ENCODE results near the gene CA10. TPM values are rescaled to one million over a fixed set of nuclear protein-coding genes. Genes with fewer than 3 reads are reported as not detected.

The CA10 gene
- total and polyA plus RNA-seq, 2 of the 4 experiments (the other 2 are of a cell fraction): not detected

- dilution Hi-C loops (cut with HindIII; ENCODE audit: low sequenced_read_pairs, unreplicated experiment): no loop called here
- WGBS, 2 experiments (ENCODE audit: extremely low coverage in 2 of 2, insufficient read length in 1 of 2): 40% methylated on average over 1 of the region's 5 CpGs; no CpG with 5 or more reads in 1 of the 2 experiments
- POLR2A ChIA-PET (ENCODE audit: unreplicated experiment): no interaction called here
- no peaks in the 10 kb centered on the region for H4K20me1 ChIP-seq (ENCODE audit: insufficient read depth, low read length)
- no peak overlapping the region for H2AK9ac ChIP-seq (replicated peaks; ENCODE audit: low read depth, low read length, poor library complexity)
- no peak overlapping the region for H3K9ac ChIP-seq (ENCODE audit: low read depth, low read length)
- H3K9me3 ChIP-seq (ENCODE audit: control insufficient read depth, insufficient read depth, low read length): peaks cover 9% of the 10 kb centered on the region
- no peaks in the 10 kb centered on the region for H3K9me1 ChIP-seq (ENCODE audit: insufficient read depth, low read length)
- no peak overlapping the region for H4K5ac ChIP-seq (ENCODE audit: low read depth, low read length)
- no peak for TF ChIP-seq ELK1 (IDR thresholded peaks at IDR 0.05; ENCODE audit: borderline replicate concordance, low read depth, low read length)
- TF ChIP-seq CTCF (conservative IDR thresholded peaks at IDR 0.05; ENCODE audit: low read depth, low read length): no peak
- TF ChIP-seq MAFK (IDR thresholded peaks at IDR 0.05; ENCODE audit: low read depth, low read length): no peak
- no peaks in the 10 kb centered on the region for H3K27me3 ChIP-seq (ENCODE audit: control insufficient read depth, insufficient read depth, low read length)
- BruUV-seq (replicated peaks): no TSS peak
- H3K4me2 ChIP-seq (ENCODE audit: low read depth, low read length): no peak overlapping the region
- DNase-seq: no peak
- H2BK15ac ChIP-seq (ENCODE audit: low read depth, low read length): no peak overlapping the region
- ATAC-seq (ENCODE audit: low read depth): no peak
- H2BK120ac ChIP-seq (ENCODE audit: low read depth, low read length): no peak overlapping the region
- H3K27ac ChIP-seq (ENCODE audit: insufficient read depth, low read length): no peak overlapping the region
- in situ Hi-C loops (cut with MboI; ENCODE audit: low sequenced_read_pairs): no loop called here
- H4K91ac ChIP-seq (ENCODE audit: insufficient read depth, low read depth, low read length): no peak overlapping the region
- no peak overlapping the region for H3K18ac ChIP-seq (ENCODE audit: low read depth, low read length)
- CTCF ChIA-PET: no interaction called here
- H3K4me3 ChIP-seq (ENCODE audit: insufficient read depth, low read depth, low read length): no peak overlapping the region
- no peak overlapping the region for H2BK20ac ChIP-seq (ENCODE audit: low read depth, low read length)
- no peaks in the 10 kb centered on the region for H3K4me1 ChIP-seq (ENCODE audit: control insufficient read depth, insufficient read depth, low read length)
- no peaks in the 10 kb centered on the region for H3K79me1 ChIP-seq (ENCODE audit: low read depth in 1 of 2, low read length in 2 of 2)
- H4K8ac ChIP-seq (ENCODE audit: low read depth in 2 of 2, low read length in 2 of 2): no peak overlapping the region
- H3K23ac ChIP-seq (ENCODE audit: low read depth, low read length): no peak overlapping the region
- no peak overlapping the region for H2AFZ ChIP-seq (replicated peaks; ENCODE audit: low read length, poor library complexity)
- no peak overlapping the region for H2AK5ac ChIP-seq (ENCODE audit: low read depth, low read length)
- H3K56ac ChIP-seq (ENCODE audit: extremely low read depth, insufficient read depth, low read length): no peak overlapping the region
- no peaks in the 10 kb centered on the region for H3K36me3 ChIP-seq (ENCODE audit: control insufficient read depth, insufficient read depth, low read length)
- no peak overlapping the region for H3K14ac ChIP-seq (replicated peaks; ENCODE audit: low read depth, low read length)
- intact Hi-C loops (cut with micrococcal nuclease): no loop called here
- H3K4ac ChIP-seq (ENCODE audit: low read depth, low read length): no peak overlapping the region
- H2BK5ac ChIP-seq (ENCODE audit: low read depth, low read length, poor library complexity, severe bottlenecking): no peak overlapping the region
These were observed 547.7 kb downstream of the CA10 start for GRCh38 chr17:51610834-51611233.
